Measurements from ENCODE around the gene SLC39A9.

DNA sequence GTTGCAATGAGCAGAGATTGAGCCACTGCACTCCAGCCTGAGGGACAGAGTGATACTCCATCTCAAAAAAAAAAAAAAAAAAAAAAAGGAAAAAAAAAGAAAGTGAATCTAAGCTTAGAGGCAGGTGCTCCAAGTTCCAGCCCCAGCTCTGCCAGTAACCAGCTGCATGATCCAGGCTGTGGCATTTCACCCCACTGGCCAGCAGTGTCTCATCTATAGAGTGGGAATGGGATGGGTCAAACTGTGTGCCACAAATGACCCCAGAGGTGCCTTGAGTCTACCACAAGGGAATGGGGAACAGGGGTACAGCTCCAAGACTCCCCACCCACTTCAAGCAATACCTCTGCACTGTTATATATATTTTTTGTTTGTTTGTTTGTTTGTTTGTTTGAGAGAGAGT, 91.0 kb downstream of the SLC39A9 start:
- TF ChIP-seq, protein P1, sequence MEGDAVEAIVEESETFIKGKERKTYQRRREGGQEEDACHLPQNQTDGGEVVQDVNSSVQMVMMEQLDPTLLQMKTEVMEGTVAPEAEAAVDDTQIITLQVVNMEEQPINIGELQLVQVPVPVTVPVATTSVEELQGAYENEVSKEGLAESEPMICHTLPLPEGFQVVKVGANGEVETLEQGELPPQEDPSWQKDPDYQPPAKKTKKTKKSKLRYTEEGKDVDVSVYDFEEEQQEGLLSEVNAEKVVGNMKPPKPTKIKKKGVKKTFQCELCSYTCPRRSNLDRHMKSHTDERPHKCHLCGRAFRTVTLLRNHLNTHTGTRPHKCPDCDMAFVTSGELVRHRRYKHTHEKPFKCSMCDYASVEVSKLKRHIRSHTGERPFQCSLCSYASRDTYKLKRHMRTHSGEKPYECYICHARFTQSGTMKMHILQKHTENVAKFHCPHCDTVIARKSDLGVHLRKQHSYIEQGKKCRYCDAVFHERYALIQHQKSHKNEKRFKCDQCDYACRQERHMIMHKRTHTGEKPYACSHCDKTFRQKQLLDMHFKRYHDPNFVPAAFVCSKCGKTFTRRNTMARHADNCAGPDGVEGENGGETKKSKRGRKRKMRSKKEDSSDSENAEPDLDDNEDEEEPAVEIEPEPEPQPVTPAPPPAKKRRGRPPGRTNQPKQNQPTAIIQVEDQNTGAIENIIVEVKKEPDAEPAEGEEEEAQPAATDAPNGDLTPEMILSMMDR (IDR thresholded peaks at IDR 0.05) = no peak
- TF ChIP-seq POLR2A (IDR thresholded peaks at IDR 0.05) = no peak
